Measurements from ENCODE around the gene LRCH1.

Gene LRCH1

GRCh38 chr13:46567671-46568070 lies 14.7 kb downstream of the LRCH1 start:
- no peak for TF ChIP-seq CTCF (conservative IDR thresholded peaks at IDR 0.05; ENCODE audit: low read depth, low read length)
- no peak for DNase-seq (ENCODE audit: low read depth)

GRCh38 chr13:46569456-46569855 lies 16.5 kb downstream of the LRCH1 start:
- DNase-seq (ENCODE audit: low read depth): no peak
- H3K4me3 ChIP-seq (ENCODE audit: low read depth, low read length): no peak overlapping the region
- TF ChIP-seq CTCF (conservative IDR thresholded peaks at IDR 0.05; ENCODE audit: low read depth, low read length): no peak

More at GRCh38 chr13:46567671-46568070, 14.7 kb downstream of the LRCH1 start:
- H3K4me3 ChIP-seq (ENCODE audit: low read depth, low read length): no peak overlapping the region

GRCh38 chr13:46570273-46570672 lies 17.3 kb downstream of the LRCH1 start:
- no peak for TF ChIP-seq CTCF (conservative IDR thresholded peaks at IDR 0.05; ENCODE audit: low read depth, low read length)
- no peak overlapping the region for H3K4me3 ChIP-seq (ENCODE audit: low read depth, low read length)
- no peak for DNase-seq (ENCODE audit: low read depth)

GRCh38 chr13:46571189-46571908 lies 18.4 kb downstream of the LRCH1 start:
- no peak overlapping the region for H3K4me3 ChIP-seq (ENCODE audit: low read depth, low read length)
- DNase-seq (ENCODE audit: low read depth): peak; percentile 59
- no peak for TF ChIP-seq CTCF (conservative IDR thresholded peaks at IDR 0.05; ENCODE audit: low read depth, low read length)

- no peak for TF ChIP-seq CTCF (conservative IDR thresholded peaks at IDR 0.05; ENCODE audit: low read depth, low read length)
- no peak overlapping the region for H3K4me3 ChIP-seq (ENCODE audit: low read depth, low read length)
- DNase-seq (ENCODE audit: low read depth): no peak
These were observed 19.1 kb downstream of the LRCH1 start for GRCh38 chr13:46571909-46572595.

GRCh38 chr13:46572752-46573431 lies 19.9 kb downstream of the LRCH1 start:
- H3K4me3 ChIP-seq (ENCODE audit: low read depth, low read length): no peak overlapping the region
- TF ChIP-seq CTCF (conservative IDR thresholded peaks at IDR 0.05; ENCODE audit: low read depth, low read length): no peak
- no peak for DNase-seq (ENCODE audit: low read depth)

Data from choroid plexus epithelial cell (primary cell).